ENCODE data around the gene RTEL1. TPM values are rescaled to one million over a fixed set of nuclear protein-coding genes. Genes with fewer than 3 reads are reported as not detected.

RTEL1 gene
- total RNA-seq, 1 experiment from 2014 or later, result 26.1 TPM

GRCh38 chr20:63675681-63676368 lies 17.7 kb downstream of the RTEL1 start:
- ATAC-seq (no peak), DNase-seq (ENCODE audit: low read depth, low spot score) (no peak)
- H3K27me3 ChIP-seq (ENCODE audit: control insufficient read depth, insufficient read depth, low read length), result no peaks in the 10 kb centered on the region
- H3K36me3 ChIP-seq (ENCODE audit: control insufficient read depth, insufficient read depth, low read length), result no peaks in the 10 kb centered on the region; the same call in 1 of the 2 replicates
- intact Hi-C loops (cut with micrococcal nuclease; ENCODE audit: unreplicated experiment), result no loop called here
- no peaks in the 10 kb centered on the region for H3K9me3 ChIP-seq (ENCODE audit: control insufficient read depth, insufficient read depth, low read depth, low read length)
- no peak for TF ChIP-seq TCF7L2 (IDR thresholded peaks at IDR 0.05; ENCODE audit: low read depth, low read length)
- TF ChIP-seq, protein P1, sequence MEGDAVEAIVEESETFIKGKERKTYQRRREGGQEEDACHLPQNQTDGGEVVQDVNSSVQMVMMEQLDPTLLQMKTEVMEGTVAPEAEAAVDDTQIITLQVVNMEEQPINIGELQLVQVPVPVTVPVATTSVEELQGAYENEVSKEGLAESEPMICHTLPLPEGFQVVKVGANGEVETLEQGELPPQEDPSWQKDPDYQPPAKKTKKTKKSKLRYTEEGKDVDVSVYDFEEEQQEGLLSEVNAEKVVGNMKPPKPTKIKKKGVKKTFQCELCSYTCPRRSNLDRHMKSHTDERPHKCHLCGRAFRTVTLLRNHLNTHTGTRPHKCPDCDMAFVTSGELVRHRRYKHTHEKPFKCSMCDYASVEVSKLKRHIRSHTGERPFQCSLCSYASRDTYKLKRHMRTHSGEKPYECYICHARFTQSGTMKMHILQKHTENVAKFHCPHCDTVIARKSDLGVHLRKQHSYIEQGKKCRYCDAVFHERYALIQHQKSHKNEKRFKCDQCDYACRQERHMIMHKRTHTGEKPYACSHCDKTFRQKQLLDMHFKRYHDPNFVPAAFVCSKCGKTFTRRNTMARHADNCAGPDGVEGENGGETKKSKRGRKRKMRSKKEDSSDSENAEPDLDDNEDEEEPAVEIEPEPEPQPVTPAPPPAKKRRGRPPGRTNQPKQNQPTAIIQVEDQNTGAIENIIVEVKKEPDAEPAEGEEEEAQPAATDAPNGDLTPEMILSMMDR (IDR thresholded peaks at IDR 0.05), result no peak
- in situ Hi-C loops (cut with HindIII; ENCODE audit: low pct_unique_long_range_greater_than_20kb, low sequenced_read_pairs), result no loop called here
- BruUV-seq (replicated peaks), result no TSS peak
- no peak overlapping the region for H3K27ac ChIP-seq (ENCODE audit: low read length)
- no peaks in the 10 kb centered on the region for H3K4me1 ChIP-seq (ENCODE audit: control insufficient read depth, insufficient read depth, low read length)
- no peak overlapping the region for H3K4me3 ChIP-seq (ENCODE audit: low read depth in 2 of 2, low read length in 2 of 2)
- ChIA-PET POLR2A (no interaction called here), CTCF (no interaction called here)

DNA sequence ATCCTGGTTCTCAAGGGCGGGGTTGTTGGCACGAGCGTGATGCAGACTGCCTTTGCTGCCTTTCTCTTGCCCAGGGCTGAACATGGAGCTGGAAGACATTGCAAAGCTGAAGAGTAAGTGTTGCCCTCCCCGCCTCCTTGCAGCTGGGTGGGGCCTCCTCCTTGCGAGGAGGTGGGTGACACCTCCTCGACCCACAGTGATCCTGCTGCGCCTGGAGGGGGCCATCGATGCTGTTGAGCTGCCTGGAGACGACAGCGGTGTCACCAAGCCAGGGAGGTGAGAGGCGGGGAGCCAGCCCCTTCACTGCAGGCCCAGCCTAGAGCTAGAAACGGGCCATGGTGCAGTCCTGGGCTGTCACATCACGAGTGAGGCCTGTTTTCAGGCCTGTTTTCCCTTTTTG lies 20.0 kb downstream of the RTEL1 start:
- H3K4me3 ChIP-seq (ENCODE audit: low read depth in 2 of 2, low read length in 2 of 2), result no peak overlapping the region
- TF ChIP-seq SIN3A (IDR thresholded peaks at IDR 0.05; ENCODE audit: borderline replicate concordance, insufficient read depth, low read depth, low read length), result no peak
- no peak for TF ChIP-seq TCF7L2 (IDR thresholded peaks at IDR 0.05; ENCODE audit: low read depth, low read length)
- TF ChIP-seq, protein P1 (IDR thresholded peaks at IDR 0.05), result no peak
- TF ChIP-seq POLR2AphosphoS5 (IDR thresholded peaks at IDR 0.05; ENCODE audit: low read depth, low read length), result no peak
- TF ChIP-seq, protein P2, sequence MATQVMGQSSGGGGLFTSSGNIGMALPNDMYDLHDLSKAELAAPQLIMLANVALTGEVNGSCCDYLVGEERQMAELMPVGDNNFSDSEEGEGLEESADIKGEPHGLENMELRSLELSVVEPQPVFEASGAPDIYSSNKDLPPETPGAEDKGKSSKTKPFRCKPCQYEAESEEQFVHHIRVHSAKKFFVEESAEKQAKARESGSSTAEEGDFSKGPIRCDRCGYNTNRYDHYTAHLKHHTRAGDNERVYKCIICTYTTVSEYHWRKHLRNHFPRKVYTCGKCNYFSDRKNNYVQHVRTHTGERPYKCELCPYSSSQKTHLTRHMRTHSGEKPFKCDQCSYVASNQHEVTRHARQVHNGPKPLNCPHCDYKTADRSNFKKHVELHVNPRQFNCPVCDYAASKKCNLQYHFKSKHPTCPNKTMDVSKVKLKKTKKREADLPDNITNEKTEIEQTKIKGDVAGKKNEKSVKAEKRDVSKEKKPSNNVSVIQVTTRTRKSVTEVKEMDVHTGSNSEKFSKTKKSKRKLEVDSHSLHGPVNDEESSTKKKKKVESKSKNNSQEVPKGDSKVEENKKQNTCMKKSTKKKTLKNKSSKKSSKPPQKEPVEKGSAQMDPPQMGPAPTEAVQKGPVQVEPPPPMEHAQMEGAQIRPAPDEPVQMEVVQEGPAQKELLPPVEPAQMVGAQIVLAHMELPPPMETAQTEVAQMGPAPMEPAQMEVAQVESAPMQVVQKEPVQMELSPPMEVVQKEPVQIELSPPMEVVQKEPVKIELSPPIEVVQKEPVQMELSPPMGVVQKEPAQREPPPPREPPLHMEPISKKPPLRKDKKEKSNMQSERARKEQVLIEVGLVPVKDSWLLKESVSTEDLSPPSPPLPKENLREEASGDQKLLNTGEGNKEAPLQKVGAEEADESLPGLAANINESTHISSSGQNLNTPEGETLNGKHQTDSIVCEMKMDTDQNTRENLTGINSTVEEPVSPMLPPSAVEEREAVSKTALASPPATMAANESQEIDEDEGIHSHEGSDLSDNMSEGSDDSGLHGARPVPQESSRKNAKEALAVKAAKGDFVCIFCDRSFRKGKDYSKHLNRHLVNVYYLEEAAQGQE (IDR thresholded peaks at IDR 0.05; ENCODE audit: insufficient read depth in 1 of 2, low read depth in 2 of 2, low read length in 1 of 2), result no peak
- DNase-seq (ENCODE audit: low read depth, low spot score) (no peak), ATAC-seq (no peak)
- ChIA-PET CTCF (no interaction called here), POLR2A (no interaction called here)
- intact Hi-C loops (cut with micrococcal nuclease; ENCODE audit: unreplicated experiment) (no loop called here), in situ Hi-C loops (cut with HindIII; ENCODE audit: low pct_unique_long_range_greater_than_20kb, low sequenced_read_pairs) (no loop called here)
- no peaks in the 10 kb centered on the region; the same call in 1 of the 2 replicates for H3K36me3 ChIP-seq (ENCODE audit: control insufficient read depth, insufficient read depth, low read length)
- no peak overlapping the region for H3K27ac ChIP-seq (ENCODE audit: low read length)
- H3K4me1 ChIP-seq (ENCODE audit: control insufficient read depth, insufficient read depth, low read length), result peaks cover 19% of the 10 kb centered on the region
- BruUV-seq (replicated peaks), result no TSS peak
- H3K9me3 ChIP-seq (ENCODE audit: control insufficient read depth, insufficient read depth, low read depth, low read length), result no peaks in the 10 kb centered on the region
- H3K27me3 ChIP-seq (ENCODE audit: control insufficient read depth, insufficient read depth, low read length), result no peaks in the 10 kb centered on the region

Data from Panc1 (cell line).